H1 (cell line): ENCODE results near the gene ZNF177. TPM values are rescaled to one million over a fixed set of nuclear protein-coding genes. Genes with fewer than 3 reads are reported as not detected.

Source experiments
- KDM1A ChIP-seq: fragments of 200-600, 300-600 bp; sonication (generic); IDR thresholded peaks from 2 replicates; pipeline ENCODE4 v1.7.1; 2016; ENCODE audit warnings: mild to moderate bottlenecking, low read length, borderline replicate concordance
- polyA plus RNA-seq, 7 experiments: library from polyadenylated mRNA; depleted of rRNA in 3 of 7; stranded (reverse) in 5 of 7; unstranded in 2 of 7; fragments of >200 nt in 5 of 7; fragments of 200-250 nt in 2 of 7; gene quantifications; 1 replicate in 5 of 7; 2 replicates in 1 of 7; 4 replicates in 1 of 7; pipeline versions ENCODE4 v1.2.1 to v1.2.3, GENCODE V29; 2011 to 2013; ENCODE audit warnings: missing spikeins in 2 of 7, mixed read lengths in 2 of 7
- total RNA-seq: library from RNA; stranded (reverse); fragmentation: NEBNext Ultra II Directional; extraction: Animal tissue kit (Norgen Biotek cat#: 25700); gene quantifications from 2 replicates; pipeline ENCODE4 v1.2.1, GENCODE V29; 2021
- TF ChIP-seq, protein P1 (sequence below): fragments of 300-600 bp; sonication (generic); IDR thresholded peaks from 2 replicates; pipeline ENCODE4 v1.7.1; 2012; ENCODE audit warnings: low read length, moderate library complexity, mild to moderate bottlenecking, inconsistent platforms; ENCODE audit not compliant: insufficient replicate concordance

ZNF177 gene
- total and polyA plus RNA-seq, 2 of the 8 experiments (the other 6 are each of a cell fraction or from before 2014, with no cell fraction given), result 3.1 to 5.9 TPM

DNA sequence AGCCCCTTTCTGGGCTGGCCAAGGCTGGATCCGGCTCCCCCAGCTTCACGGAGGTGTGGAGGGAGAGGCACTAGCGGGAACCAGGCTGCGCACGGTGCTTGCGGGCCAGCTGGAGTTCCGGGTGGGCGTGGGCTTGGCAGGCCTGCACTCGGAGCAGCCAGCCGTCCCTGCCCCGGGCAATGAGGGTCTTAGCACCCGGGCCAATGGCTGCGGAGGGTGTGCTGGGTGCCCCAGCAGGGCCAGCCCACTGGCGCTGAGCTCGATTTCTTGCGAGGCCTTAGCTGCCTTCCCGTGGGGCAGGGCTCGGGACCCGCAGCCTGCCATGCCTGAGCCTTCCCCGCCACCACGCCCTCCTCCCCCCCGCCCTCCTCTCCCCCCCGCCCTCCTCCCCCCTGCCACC, 41.5 kb upstream of the ZNF177 start (continued):
- TF ChIP-seq, protein P1, sequence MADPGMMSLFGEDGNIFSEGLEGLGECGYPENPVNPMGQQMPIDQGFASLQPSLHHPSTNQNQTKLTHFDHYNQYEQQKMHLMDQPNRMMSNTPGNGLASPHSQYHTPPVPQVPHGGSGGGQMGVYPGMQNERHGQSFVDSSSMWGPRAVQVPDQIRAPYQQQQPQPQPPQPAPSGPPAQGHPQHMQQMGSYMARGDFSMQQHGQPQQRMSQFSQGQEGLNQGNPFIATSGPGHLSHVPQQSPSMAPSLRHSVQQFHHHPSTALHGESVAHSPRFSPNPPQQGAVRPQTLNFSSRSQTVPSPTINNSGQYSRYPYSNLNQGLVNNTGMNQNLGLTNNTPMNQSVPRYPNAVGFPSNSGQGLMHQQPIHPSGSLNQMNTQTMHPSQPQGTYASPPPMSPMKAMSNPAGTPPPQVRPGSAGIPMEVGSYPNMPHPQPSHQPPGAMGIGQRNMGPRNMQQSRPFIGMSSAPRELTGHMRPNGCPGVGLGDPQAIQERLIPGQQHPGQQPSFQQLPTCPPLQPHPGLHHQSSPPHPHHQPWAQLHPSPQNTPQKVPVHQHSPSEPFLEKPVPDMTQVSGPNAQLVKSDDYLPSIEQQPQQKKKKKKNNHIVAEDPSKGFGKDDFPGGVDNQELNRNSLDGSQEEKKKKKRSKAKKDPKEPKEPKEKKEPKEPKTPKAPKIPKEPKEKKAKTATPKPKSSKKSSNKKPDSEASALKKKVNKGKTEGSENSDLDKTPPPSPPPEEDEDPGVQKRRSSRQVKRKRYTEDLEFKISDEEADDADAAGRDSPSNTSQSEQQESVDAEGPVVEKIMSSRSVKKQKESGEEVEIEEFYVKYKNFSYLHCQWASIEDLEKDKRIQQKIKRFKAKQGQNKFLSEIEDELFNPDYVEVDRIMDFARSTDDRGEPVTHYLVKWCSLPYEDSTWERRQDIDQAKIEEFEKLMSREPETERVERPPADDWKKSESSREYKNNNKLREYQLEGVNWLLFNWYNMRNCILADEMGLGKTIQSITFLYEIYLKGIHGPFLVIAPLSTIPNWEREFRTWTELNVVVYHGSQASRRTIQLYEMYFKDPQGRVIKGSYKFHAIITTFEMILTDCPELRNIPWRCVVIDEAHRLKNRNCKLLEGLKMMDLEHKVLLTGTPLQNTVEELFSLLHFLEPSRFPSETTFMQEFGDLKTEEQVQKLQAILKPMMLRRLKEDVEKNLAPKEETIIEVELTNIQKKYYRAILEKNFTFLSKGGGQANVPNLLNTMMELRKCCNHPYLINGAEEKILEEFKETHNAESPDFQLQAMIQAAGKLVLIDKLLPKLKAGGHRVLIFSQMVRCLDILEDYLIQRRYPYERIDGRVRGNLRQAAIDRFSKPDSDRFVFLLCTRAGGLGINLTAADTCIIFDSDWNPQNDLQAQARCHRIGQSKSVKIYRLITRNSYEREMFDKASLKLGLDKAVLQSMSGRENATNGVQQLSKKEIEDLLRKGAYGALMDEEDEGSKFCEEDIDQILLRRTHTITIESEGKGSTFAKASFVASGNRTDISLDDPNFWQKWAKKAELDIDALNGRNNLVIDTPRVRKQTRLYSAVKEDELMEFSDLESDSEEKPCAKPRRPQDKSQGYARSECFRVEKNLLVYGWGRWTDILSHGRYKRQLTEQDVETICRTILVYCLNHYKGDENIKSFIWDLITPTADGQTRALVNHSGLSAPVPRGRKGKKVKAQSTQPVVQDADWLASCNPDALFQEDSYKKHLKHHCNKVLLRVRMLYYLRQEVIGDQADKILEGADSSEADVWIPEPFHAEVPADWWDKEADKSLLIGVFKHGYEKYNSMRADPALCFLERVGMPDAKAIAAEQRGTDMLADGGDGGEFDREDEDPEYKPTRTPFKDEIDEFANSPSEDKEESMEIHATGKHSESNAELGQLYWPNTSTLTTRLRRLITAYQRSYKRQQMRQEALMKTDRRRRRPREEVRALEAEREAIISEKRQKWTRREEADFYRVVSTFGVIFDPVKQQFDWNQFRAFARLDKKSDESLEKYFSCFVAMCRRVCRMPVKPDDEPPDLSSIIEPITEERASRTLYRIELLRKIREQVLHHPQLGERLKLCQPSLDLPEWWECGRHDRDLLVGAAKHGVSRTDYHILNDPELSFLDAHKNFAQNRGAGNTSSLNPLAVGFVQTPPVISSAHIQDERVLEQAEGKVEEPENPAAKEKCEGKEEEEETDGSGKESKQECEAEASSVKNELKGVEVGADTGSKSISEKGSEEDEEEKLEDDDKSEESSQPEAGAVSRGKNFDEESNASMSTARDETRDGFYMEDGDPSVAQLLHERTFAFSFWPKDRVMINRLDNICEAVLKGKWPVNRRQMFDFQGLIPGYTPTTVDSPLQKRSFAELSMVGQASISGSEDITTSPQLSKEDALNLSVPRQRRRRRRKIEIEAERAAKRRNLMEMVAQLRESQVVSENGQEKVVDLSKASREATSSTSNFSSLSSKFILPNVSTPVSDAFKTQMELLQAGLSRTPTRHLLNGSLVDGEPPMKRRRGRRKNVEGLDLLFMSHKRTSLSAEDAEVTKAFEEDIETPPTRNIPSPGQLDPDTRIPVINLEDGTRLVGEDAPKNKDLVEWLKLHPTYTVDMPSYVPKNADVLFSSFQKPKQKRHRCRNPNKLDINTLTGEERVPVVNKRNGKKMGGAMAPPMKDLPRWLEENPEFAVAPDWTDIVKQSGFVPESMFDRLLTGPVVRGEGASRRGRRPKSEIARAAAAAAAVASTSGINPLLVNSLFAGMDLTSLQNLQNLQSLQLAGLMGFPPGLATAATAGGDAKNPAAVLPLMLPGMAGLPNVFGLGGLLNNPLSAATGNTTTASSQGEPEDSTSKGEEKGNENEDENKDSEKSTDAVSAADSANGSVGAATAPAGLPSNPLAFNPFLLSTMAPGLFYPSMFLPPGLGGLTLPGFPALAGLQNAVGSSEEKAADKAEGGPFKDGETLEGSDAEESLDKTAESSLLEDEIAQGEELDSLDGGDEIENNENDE, result no peak
- TF ChIP-seq KDM1A, result no peak
